Endodermal cell (in vitro differentiated cells): ENCODE measurements around the gene CNTFR. TPM values are rescaled to one million over a fixed set of nuclear protein-coding genes. Genes with fewer than 3 reads are reported as not detected.

ENCODE experiments used
- DNase-seq: peaks from one replicate; pipeline ENCODE4 v3.0.0-alpha.2; 2017
- H3K27ac ChIP-seq: 2 replicates; pipeline ENCODE4 v1.5.1; 2013; ENCODE audit warnings: mild to moderate bottlenecking, low read depth, low read length, moderate library complexity
- H3K27me3 ChIP-seq: 2 replicates; pipeline ENCODE4 v1.6.1; 2013; ENCODE audit warnings: mild to moderate bottlenecking, low read length, moderate library complexity; ENCODE audit not compliant: insufficient read depth, control insufficient read depth, poor library complexity, severe bottlenecking
- H3K36me3 ChIP-seq: 2 replicates; pipeline ENCODE4 v1.7.0; 2013; ENCODE audit warnings: mild to moderate bottlenecking, low read length, moderate library complexity; ENCODE audit not compliant: control insufficient read depth, insufficient read depth
- H3K4me1 ChIP-seq: one replicate; pipeline ENCODE4 v1.7.0; 2013; ENCODE audit warnings: low read length; ENCODE audit not compliant: control insufficient read depth, insufficient read depth
- H3K4me3 ChIP-seq: 2 replicates; pipeline ENCODE4 v1.5.1; 2013; ENCODE audit warnings: mild to moderate bottlenecking, low read length, moderate library complexity
- H3K9ac ChIP-seq: 2 replicates; pipeline ENCODE4 v1.6.1; 2013; ENCODE audit warnings: mild to moderate bottlenecking, low read length, moderate library complexity; ENCODE audit not compliant: poor library complexity, severe bottlenecking; ENCODE audit errors: extremely low read depth
- H3K9me3 ChIP-seq: 2 replicates; pipeline ENCODE4 v1.6.1; 2013; ENCODE audit warnings: mild to moderate bottlenecking, low read length, moderate library complexity; ENCODE audit not compliant: control insufficient read depth
- H3K27ac Mint-ChIP-seq: 2 replicates; pipeline ENCODE4 v1.8.0; 2020; ENCODE audit warnings: mixed read lengths
- H3K27me3 Mint-ChIP-seq: 2 replicates; pipeline ENCODE4 v1.8.0; 2021; ENCODE audit warnings: mild to moderate bottlenecking, mixed read lengths; ENCODE audit not compliant: insufficient read depth
- H3K36me3 Mint-ChIP-seq: 2 replicates; pipeline ENCODE4 v1.8.0; 2020; ENCODE audit warnings: low read depth, mixed read lengths
- H3K4me1 Mint-ChIP-seq: 2 replicates; pipeline ENCODE4 v1.8.0; 2020; ENCODE audit warnings: mixed read lengths
- H3K4me3 Mint-ChIP-seq: 2 replicates; pipeline ENCODE4 v1.8.0; 2020; ENCODE audit warnings: mild to moderate bottlenecking, moderate library complexity, mixed read lengths
- H3K9me3 Mint-ChIP-seq: 2 replicates; pipeline ENCODE4 v1.8.0; 2020; ENCODE audit warnings: mild to moderate bottlenecking, mixed read lengths
- CTCF ChIP-seq: fragments of 200-600 bp; sonication (generic); conservative IDR thresholded peaks from 2 replicates; pipeline ENCODE4 v1.5.0; 2021; ENCODE audit warnings: antibody characterized with exemption, mild to moderate bottlenecking
- WGBS, 2 experiments: methylation state at CpG; one replicate each; pipeline versions ENCODE4 v1.1.5 to v1.1.7; 2013; ENCODE audit warnings: missing lambda C conversion rate in 2 of 2, mixed read lengths in 1 of 2; ENCODE audit not compliant: insufficient coverage in 1 of 2, insufficient read length in 1 of 2; 5-methylcytosine and 5-hydroxymethylcytosine counted together
- total RNA-seq, 2 donors: library from RNA; stranded (reverse); fragmentation: NEBNext Ultra II Directional in 1 of 2; extraction: Animal tissue kit (Norgen Biotek cat#: 25700) in 1 of 2; gene quantifications; 2 replicates in 1 of 2; 3 replicates in 1 of 2; pipeline ENCODE4 v1.2.1, GENCODE V29; 2021

Gene CNTFR
- total RNA-seq, 2 donors from 2014 or later = 0.53 to 1.6 TPM

- no peaks in the 10 kb centered on the region for H3K9me3 Mint-ChIP-seq
- H3K4me1 Mint-ChIP-seq = peaks cover 7% of the 10 kb centered on the region
- Histone ChIP-seq H3K9ac (no peak overlapping the region), H3K4me1 (no peaks in the 10 kb centered on the region), H3K27ac (no peak overlapping the region), H3K4me3 (no peak overlapping the region), H3K9me3 (no peaks in the 10 kb centered on the region), H3K27me3 (peaks cover 20% of the 10 kb centered on the region), H3K36me3 (peaks cover 4% of the 10 kb centered on the region)
- H3K27ac Mint-ChIP-seq = no peak overlapping the region
- no peak overlapping the region for H3K4me3 Mint-ChIP-seq
- no peak for DNase-seq
- no peaks in the 10 kb centered on the region for H3K27me3 Mint-ChIP-seq
- H3K36me3 Mint-ChIP-seq = no peaks in the 10 kb centered on the region
- no peak for TF ChIP-seq CTCF
Observed at GRCh38 chr9:34606190-34606589, 16.7 kb upstream of the CNTFR start.

- Mint-ChIP-seq H3K9me3 (no peaks in the 10 kb centered on the region), H3K4me3 (no peak overlapping the region), H3K36me3 (no peaks in the 10 kb centered on the region), H3K4me1 (no peaks in the 10 kb centered on the region), H3K27ac (no peak overlapping the region), H3K27me3 (no peaks in the 10 kb centered on the region)
- peaks cover 20% of the 10 kb centered on the region for H3K27me3 ChIP-seq
- H3K4me1 ChIP-seq = no peaks in the 10 kb centered on the region
- DNase-seq = peak; percentile 96
- 57 to 66% methylated on average over 2 to 4 of the region's 4 CpGs for WGBS, 2 experiments
- peak; percentile 94 for TF ChIP-seq CTCF
- no peaks in the 10 kb centered on the region for H3K9me3 ChIP-seq
- no peak overlapping the region for H3K27ac ChIP-seq
- no peak overlapping the region for H3K9ac ChIP-seq
- no peaks in the 10 kb centered on the region for H3K36me3 ChIP-seq
- H3K4me3 ChIP-seq = no peak overlapping the region
Observed at GRCh38 chr9:34603610-34604231, 14.2 kb upstream of the CNTFR start.

- TF ChIP-seq CTCF = no peak
- Histone ChIP-seq H3K36me3 (no peaks in the 10 kb centered on the region), H3K27me3 (peaks cover 23% of the 10 kb centered on the region), H3K27ac (no peak overlapping the region), H3K4me3 (no peak overlapping the region), H3K9ac (no peak overlapping the region), H3K4me1 (no peaks in the 10 kb centered on the region), H3K9me3 (no peaks in the 10 kb centered on the region)
- Mint-ChIP-seq H3K27ac (no peak overlapping the region), H3K9me3 (no peaks in the 10 kb centered on the region), H3K4me1 (no peaks in the 10 kb centered on the region), H3K27me3 (no peaks in the 10 kb centered on the region), H3K4me3 (no peak overlapping the region), H3K36me3 (no peaks in the 10 kb centered on the region)
- DNase-seq = peak; percentile 74
- WGBS, 2 experiments = 17 to 60% methylated on average over 1 to 6 of the region's 6 CpGs
Observed at GRCh38 chr9:34601937-34602573, 12.5 kb upstream of the CNTFR start.
